HG03039 (cell line): ENCODE data around the gene HSD17B8.

ENCODE experiments used
- ATAC-seq: cut with Tn5 transposase; IDR thresholded peaks from one replicate; pipeline ENCODE4 v1.9.1; 2021; ENCODE audit warnings: mild to moderate bottlenecking, moderate library complexity; ENCODE audit not compliant: unreplicated experiment

HSD17B8 gene

DNA sequence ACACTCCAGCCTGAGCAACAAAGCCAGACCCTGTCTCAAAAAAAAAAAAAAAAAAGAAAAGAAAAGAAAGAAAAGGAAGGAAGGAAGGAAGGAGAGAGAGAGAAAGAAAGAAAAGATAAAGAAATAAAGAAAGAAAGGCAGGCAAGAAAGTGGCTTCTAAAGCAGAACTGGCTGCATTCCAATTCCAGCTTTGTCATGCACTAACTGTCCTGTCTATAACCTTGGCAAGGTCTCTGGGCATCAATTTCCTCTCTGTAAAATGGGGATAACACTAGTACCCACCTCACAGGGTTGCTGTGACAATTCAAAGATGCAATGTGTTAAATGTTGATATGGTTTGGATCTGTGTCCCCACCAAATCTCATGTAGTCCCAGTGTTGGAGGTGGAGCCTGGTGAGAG is 31.9 kb downstream of the HSD17B8 start:
- no peak for ATAC-seq

DNA sequence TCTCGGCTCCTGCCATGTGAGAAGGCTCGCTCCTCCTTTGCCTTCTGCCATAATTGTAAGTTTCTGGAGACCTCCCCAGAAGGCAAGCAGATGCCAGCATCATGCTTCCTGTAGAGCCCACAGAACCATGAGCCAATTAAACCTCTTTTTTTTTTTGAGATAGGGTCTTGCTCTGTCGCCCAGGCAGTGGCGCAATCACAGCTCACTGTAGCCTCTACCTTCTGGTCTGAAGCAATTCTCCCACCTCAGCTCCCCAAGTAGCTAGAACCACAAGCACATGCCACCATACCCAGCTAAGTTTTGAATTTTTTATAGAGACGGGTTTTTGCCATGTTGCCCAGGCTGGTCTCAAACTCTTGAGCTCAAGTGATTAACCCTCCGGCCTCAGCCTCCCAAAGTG is 32.4 kb downstream of the HSD17B8 start:
- no peak for ATAC-seq

DNA sequence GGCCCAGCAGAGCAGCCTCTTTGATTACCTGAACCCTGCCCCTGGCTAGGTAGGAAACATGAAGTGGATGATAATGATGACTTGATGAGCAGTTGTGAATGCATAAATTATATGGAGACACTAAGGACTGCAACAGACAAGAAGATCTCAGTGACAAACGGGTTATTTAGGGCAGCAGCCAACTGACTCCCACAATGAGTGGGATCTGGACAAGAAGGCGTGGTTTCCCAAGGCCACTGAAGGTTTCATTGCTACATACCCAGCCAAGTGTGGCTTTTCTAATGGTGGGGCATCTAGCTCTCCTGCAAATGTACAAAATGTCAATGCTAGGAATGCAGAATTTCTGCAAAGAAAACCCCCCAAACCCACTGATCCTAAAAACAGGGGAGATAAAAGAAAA is 33.3 kb downstream of the HSD17B8 start:
- ATAC-seq, result no peak

DNA sequence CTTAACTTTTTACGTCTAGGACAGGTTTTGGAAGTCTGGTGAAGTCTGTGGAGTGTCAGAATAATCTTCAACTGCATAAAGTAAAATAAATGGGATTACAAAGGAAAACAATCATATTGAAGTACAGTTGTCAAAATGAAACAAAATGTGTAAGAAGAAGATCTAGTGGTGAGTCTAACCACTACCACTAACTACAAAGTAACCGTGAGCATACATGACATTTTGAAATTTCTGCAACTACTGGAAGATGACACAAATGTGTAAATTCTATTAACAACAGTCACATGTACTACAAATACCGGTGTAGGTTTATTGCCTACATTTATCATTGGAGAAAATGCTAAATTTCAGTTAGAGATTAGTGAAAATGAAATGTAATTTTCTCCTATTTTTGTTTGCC is 37.5 kb downstream of the HSD17B8 start:
- no peak for ATAC-seq

DNA sequence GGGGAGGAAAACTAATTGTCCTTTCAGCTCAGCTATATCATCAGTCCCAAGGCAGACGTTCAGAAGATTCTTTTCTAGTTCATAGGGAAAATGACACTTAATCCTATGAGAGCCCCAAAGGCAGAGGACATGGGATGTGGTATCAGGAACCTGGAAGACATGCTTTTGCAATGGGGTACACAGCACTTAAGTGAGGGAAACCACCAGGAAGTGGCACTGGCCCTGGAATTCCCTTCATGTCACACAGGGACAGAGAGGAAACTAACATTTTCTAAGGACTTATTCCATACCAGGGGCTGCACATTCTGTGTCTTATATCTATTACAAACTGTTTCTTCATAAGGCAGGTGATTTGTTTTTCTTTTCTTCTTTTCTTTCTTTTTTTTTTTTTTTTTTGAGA is 39.0 kb downstream of the HSD17B8 start:
- ATAC-seq, result no peak

DNA sequence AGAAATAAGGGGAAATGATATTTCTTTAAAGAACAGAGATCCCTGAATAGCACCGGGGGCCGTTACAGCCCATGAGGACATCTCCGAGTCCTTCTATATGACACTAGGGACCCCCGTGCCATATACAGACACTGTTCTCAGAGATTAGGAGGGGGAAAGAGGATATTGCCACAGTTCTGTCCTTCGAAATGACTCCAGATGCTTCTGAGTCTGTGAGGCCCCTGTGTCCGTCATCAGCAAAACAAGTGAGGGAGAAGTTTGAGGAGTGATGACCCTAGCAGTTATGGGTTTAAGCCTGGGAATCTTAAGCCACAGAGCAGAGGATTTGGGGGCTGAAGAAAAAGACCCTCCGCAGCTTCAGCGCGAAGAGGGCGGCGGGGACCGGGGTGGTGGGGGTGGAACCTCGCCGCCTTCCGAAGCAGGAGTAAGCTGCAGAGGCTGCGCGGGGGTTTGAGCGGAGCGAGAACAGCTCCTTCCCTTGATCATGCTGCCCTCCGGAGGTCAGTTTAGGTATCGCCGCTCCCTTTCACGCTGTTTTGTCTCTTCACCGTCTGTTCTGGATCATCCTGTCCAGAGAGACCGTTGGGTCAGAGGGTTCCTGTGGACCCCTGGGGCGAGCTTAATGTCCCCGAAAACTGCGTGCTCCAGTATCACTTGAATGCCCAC is 43.7 kb downstream of the HSD17B8 start:
- ATAC-seq, result peak; percentile 37

DNA sequence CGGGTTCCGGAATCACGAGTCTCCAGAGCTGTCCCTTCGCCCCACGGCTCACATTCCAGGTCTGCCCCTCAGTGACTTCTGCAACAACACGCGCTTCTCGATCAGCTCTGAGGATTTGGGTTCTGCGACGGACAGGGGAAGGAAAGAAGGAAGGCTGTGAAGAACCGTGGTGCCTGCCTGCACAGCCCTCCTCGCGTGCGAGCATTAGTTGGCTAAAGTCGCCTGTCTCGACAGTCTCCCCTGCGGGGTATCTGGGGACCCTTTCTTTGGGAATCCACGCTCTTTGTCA is 44.1 kb downstream of the HSD17B8 start:
- ATAC-seq, result peak; percentile 2

DNA sequence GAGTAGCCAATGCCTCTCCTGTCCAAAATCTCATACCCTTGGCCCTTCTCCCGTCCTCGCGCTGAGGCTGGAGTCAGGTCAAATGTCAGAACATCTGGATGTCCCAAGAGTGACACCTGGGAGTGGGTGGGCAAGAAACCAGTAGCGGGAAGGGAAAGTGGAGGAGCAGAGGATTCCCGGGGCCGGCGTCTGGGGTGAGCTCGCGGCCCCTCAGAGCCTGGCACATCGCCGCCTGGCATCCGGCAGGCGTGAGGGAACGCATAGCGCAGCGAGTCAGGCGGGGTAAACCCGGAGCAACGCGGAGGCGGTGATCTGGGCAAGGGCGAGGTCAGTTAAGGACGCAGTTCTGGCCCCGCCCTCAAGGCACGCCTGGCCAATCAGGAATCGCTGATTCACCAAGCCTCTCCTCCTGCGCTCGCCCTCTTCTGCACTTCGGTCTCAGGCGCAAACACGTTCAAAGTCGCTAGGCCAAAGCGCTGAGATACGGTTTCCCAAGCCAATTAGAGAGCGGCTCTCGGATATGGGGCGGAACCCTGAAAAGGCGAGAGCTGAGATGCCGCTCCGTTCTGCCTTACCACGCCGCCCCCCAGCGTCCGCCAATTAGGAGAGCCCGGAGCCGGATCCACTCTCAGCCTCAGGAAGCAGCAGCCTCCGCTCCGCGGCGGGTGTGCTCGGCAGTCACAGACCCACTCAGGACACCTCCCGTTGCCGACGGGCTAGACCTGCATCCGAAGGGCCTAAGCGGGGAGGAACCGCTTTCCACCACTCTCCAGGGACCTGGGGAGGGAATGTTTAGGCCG is 44.7 kb downstream of the HSD17B8 start:
- ATAC-seq, result peak; percentile 85

DNA sequence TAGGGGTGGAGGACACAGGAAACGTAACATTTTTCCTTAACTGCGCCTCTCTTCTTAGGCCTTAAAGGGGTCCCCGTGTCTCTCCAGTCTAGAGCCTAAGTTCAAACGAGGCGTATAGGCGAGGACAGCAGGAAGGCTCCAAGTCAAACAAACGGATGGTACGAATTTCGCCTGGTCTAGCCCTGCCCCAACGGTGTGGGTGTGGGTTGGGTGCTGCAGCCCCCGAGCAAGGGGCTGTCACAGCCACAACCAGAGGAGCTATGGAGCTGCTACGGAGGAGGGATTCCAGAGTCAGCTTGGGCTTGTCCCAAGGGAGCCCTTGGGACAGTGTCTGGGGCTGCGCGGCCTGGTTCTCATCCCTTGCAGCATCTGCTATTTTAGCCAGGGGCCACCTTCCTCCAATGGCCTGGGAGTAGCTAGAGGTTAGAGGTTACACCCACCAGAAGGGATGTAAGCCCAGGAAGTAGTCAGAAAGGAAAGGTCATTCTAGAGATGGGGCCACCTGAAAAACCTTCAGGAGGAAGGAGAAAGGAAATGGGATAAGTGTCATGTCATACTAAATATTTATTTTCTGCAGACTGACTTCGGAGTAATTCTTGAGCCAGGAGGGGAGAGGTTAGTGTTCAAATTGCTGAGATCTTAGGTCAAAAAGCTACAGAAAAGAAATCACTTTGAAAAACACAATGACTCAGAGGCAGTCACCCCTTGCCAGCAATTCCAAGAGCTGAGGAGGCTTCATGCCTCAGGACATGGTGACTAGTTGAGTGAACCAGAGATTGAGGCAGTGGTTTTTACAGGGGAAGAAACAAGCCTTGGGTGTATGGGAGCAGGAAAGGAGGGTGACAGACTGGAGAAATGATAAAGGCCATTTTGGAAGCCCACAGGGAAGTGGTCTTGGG is 45.5 kb downstream of the HSD17B8 start:
- no peak for ATAC-seq

DNA sequence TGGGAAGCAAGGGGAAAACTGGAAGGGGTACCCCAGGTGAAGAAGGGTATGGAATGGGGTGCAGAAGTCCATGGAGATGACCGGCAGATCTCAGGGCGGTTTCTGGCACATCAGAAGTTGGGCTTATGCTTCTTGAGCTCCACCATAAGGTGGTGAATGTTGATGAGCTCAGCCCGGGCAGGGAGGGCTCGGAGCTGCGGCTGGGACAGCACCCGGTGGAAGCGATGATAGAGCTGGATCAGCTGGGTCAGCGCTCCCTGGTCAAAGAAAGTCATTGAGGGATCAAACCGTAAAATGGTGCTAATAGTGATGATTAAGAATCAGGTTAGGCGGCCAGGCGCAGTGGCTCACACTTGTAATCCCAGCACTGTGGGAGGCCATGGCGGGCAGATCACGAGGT is 46.3 kb downstream of the HSD17B8 start:
- no peak for ATAC-seq

DNA sequence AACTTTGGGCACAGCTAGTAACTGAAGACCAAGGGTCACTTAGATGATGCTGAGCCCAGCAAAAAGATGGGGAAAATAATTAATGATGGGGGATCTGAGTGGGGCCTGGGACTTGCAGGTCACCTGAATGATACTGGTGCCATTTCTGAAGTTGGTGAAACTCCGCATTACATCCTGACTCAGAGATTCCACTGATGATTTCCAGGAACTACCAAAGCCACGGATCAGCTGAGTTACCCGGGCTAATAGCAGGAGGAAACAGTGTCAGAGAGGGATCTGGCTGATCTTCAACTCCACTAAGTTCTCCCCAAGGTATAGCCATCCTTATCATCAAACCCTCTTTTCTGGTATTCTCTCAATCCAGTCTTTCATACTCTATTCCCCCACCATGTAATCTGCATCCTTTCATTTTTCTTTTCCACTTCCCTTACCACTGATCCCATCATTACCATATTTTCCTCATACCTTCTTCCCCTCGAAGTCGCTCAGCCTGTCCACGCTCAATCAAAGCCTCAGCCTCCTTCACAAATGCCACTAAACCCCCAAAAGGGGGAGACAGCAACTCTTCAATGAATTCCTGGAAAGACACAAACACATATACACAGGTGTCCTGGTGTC is 47.0 kb downstream of the HSD17B8 start:
- no peak for ATAC-seq

DNA sequence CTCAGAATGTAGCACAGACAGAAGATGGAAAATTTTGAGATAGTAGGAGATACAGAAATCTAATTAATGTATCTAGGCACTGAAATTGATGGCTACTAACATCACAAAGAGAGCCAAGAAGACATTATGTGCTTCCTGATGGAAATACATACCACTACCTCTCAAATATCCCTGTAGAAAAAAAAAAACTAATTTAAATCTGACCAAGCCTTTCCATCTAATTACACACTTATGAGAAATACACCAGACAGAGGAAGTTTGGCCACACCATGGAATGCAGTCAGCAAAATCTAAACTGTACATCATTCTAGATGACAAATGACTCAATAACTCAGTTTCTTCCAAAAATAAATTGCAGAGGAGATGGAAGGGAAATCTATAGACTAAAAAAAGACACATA is 48.3 kb downstream of the HSD17B8 start:
- ATAC-seq, result no peak

DNA sequence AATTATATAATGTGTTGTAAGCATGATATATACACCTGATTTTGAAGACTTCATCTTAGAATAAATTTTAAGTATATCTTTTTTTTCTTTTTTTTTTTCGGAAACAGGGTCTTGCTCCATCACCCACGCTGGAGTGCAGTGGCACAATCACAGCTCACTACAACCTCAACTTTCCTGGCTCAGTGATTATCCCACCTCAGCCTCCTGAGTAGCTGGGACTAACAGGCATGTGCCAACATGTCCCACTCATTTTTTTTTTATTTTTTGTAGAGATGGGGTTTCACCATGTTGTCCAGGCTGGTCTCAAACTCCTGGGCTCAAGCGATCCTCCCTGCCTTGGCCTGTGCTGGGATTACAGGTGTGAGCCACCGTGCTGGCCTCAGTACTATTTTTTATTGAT is 50.1 kb downstream of the HSD17B8 start:
- ATAC-seq, result no peak
